BLaER1 treated with 17β-estradiol and CSF1 and Interleukin-3, amounts not matched to agents 10 nM and 100 nM (cell line): ENCODE measurements around the gene CDK9.

Source experiments
- H3K27ac ChIP-seq, 11 experiments: shearing (Covaris generic); formaldehyde crosslinking; 2 replicates each; pipeline ENCODE4 v1.8.1; 2022
- H3K27me3 ChIP-seq, 11 experiments: shearing (Covaris generic); formaldehyde crosslinking; 2 replicates each; pipeline ENCODE4 v1.8.1; 2022
- H3K36me3 ChIP-seq, 11 experiments: shearing (Covaris generic); formaldehyde crosslinking; 2 replicates each; pipeline ENCODE4 v1.8.1; 2022
- H3K4me1 ChIP-seq, 10 experiments: shearing (Covaris generic); formaldehyde crosslinking; 2 replicates each; pipeline ENCODE4 v1.8.1; 2022
- H3K4me2 ChIP-seq, 11 experiments: shearing (Covaris generic); formaldehyde crosslinking; 2 replicates each; pipeline ENCODE4 v1.8.1; 2022
- H3K4me3 ChIP-seq, 10 experiments: shearing (Covaris generic); formaldehyde crosslinking; 2 replicates each; pipeline ENCODE4 v1.8.1; 2022
- H3K9ac ChIP-seq, 11 experiments: shearing (Covaris generic); formaldehyde crosslinking; 2 replicates each; pipeline ENCODE4 v1.8.1; 2022
- H3K9me3 ChIP-seq, 11 experiments: shearing (Covaris generic); formaldehyde crosslinking; replicated peaks in 1 of 11; 2 replicates each; pipeline ENCODE4 v1.8.1; 2022
- H4K20me1 ChIP-seq, 11 experiments: shearing (Covaris generic); formaldehyde crosslinking; 2 replicates each; pipeline ENCODE4 v1.8.1; 2022
- Cebpa-rat ChIP-seq, 11 experiments: shearing (Covaris generic); IDR thresholded peaks; 2 replicates each; pipeline ENCODE4 v1.8.1; 2022

CDK9 gene

DNA sequence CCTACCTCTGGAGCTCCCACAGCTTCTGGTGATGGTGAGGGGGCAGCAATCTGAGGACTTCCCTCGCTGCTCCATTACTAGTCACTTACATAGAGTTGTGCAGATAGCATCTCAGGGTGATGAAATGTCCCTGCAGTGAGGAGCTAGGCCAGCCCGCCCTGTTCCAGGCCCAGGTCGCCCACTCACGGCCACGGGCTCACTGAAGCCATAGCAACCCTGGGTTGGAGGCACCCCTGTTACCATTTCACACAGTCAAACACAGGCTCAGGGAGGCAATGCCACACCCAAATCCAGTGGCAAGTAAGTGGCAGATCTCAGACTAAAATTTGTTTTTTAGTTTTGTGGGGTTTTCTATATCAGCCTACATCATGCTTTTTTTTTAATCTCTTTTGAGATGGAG lies 27.0 kb upstream of the CDK9 start:
- H3K4me1 ChIP-seq, result peaks cover 17 to 33% (median 28%) of the 10 kb centered on the region in 10 experiments; a peak in 19 of 20 replicates
- H3K27ac ChIP-seq, result no peak overlapping the region; a peak in 1 of 22 replicates
- no peaks in the 10 kb centered on the region for H3K27me3 ChIP-seq
- no peak for TF ChIP-seq Cebpa-rat (IDR thresholded peaks at IDR 0.05)
- H3K9me3 ChIP-seq, result no peaks in the 10 kb centered on the region
- no peak overlapping the region for H3K4me2 ChIP-seq
- no peak overlapping the region for H3K4me3 ChIP-seq
- no peak overlapping the region; a peak in 1 of 22 replicates for H3K9ac ChIP-seq
- peaks cover 41 to 81% (median 67%) of the 10 kb centered on the region in 11 experiments for H3K36me3 ChIP-seq
- H4K20me1 ChIP-seq, result peaks cover 0 to 60% (median 8%) of the 10 kb centered on the region in 11 experiments; a peak in 13 of 22 replicates

- Histone ChIP-seq H3K4me3 (no peak overlapping the region), H3K4me1 (peaks cover 25 to 44% (median 35%) of the 10 kb centered on the region in 10 experiments), H3K27ac (peak overlapping the region in 1 of 11 experiments; percentile 51; a peak in 1 of 22 replicates), H3K9me3 (no peaks in the 10 kb centered on the region), H4K20me1 (peaks cover 0 to 67% (median 4%) of the 10 kb centered on the region in 11 experiments; a peak in 8 of 22 replicates), H3K4me2 (peak overlapping the region in 4 of 11 experiments; percentile 65 to 79 (median 75); a peak in 2 of 22 replicates), H3K9ac (0 out of 22 replicates have a peak overlapping the region, but pooled peaks of 2 of the 11 experiments have one; percentile 9 to 26), H3K36me3 (peaks cover 41 to 87% (median 63%) of the 10 kb centered on the region in 11 experiments), H3K27me3 (no peaks in the 10 kb centered on the region)
- TF ChIP-seq Cebpa-rat (IDR thresholded peaks at IDR 0.05), result no peak
Measured at GRCh38 chr9:127761061-127761460, 24.8 kb upstream of the CDK9 start.

DNA sequence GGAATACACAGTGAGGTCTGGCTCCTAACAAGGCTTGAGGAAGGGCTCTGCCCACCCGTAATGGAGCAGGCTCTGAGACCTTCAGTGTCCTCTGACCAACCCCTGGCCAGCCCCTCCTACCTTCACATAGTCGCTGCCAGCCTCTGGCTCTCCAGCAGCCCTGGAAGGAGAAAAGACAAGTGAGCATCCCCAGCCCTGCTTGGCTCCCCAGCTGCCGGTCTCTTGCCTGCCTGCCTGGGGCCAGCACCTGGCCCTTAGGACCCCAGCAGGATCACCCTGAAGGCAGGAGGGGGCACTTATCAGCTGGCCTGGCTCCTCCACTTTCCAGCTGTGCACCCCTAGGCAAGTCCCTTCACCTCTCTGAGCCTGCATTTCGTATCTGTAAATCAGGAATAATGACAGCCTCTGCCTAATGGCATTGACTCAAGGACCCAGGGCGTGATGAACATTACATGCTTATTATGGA lies 24.3 kb upstream of the CDK9 start:
- H4K20me1 ChIP-seq, result peaks cover 0 to 71% (median 4%) of the 10 kb centered on the region in 11 experiments; a peak in 8 of 22 replicates
- H3K9me3 ChIP-seq, result no peaks in the 10 kb centered on the region
- H3K27me3 ChIP-seq, result no peaks in the 10 kb centered on the region
- peak overlapping the region in 5 of 11 experiments; percentile 65 to 79 (median 75); a peak in 9 of 22 replicates for H3K4me2 ChIP-seq
- peaks cover 27 to 49% (median 38%) of the 10 kb centered on the region in 10 experiments for H3K4me1 ChIP-seq
- peaks cover 46 to 87% (median 63%) of the 10 kb centered on the region in 11 experiments for H3K36me3 ChIP-seq
- no peak for TF ChIP-seq Cebpa-rat (IDR thresholded peaks at IDR 0.05)
- no peak overlapping the region for H3K4me3 ChIP-seq
- peak overlapping the region in 4 of 11 experiments; percentile 5 to 26 (median 12); a peak in 2 of 22 replicates for H3K9ac ChIP-seq
- peak overlapping the region in 7 of 11 experiments; percentile 12 to 65 (median 47); a peak in 8 of 22 replicates for H3K27ac ChIP-seq

GRCh38 chr9:127762111-127762676 lies 23.6 kb upstream of the CDK9 start:
- H3K9me3 ChIP-seq, result no peaks in the 10 kb centered on the region
- H3K27me3 ChIP-seq, result no peaks in the 10 kb centered on the region
- H3K4me2 ChIP-seq, result peak overlapping the region in 9 of 11 experiments; percentile 5 to 79 (median 65); a peak in 16 of 22 replicates
- peaks cover 0 to 77% (median 8%) of the 10 kb centered on the region in 11 experiments; a peak in 9 of 22 replicates for H4K20me1 ChIP-seq
- no peak overlapping the region for H3K4me3 ChIP-seq
- H3K9ac ChIP-seq, result peak overlapping the region in 6 of 11 experiments; percentile 9 to 50 (median 24); a peak in 7 of 22 replicates
- peak overlapping the region in 9 of 11 experiments; percentile 10 to 65 (median 47); a peak in 15 of 22 replicates for H3K27ac ChIP-seq
- H3K36me3 ChIP-seq, result peaks cover 51 to 87% (median 68%) of the 10 kb centered on the region in 11 experiments
- no peak for TF ChIP-seq Cebpa-rat (IDR thresholded peaks at IDR 0.05)
- H3K4me1 ChIP-seq, result peaks cover 34 to 55% (median 45%) of the 10 kb centered on the region in 10 experiments

GRCh38 chr9:127763918-127764384 lies 21.9 kb upstream of the CDK9 start:
- Histone ChIP-seq H3K4me3 (no peak overlapping the region), H3K27me3 (no peaks in the 10 kb centered on the region), H3K4me2 (peak overlapping the region in 7 of 11 experiments; percentile 1 to 75 (median 42); a peak in 11 of 22 replicates), H3K9me3 (no peaks in the 10 kb centered on the region), H3K4me1 (peaks cover 50 to 73% (median 62%) of the 10 kb centered on the region in 10 experiments), H4K20me1 (peaks cover 0 to 83% (median 9%) of the 10 kb centered on the region in 11 experiments; a peak in 9 of 22 replicates), H3K27ac (peak overlapping the region in 4 of 11 experiments; percentile 6 to 44 (median 12); a peak in 6 of 22 replicates), H3K36me3 (peaks cover 40 to 82% (median 64%) of the 10 kb centered on the region in 11 experiments), H3K9ac (peak overlapping the region in 7 of 11 experiments; percentile 3 to 41 (median 24); a peak in 4 of 22 replicates)
- TF ChIP-seq Cebpa-rat (IDR thresholded peaks at IDR 0.05), result no peak

GRCh38 chr9:127765418-127765817 lies 20.4 kb upstream of the CDK9 start:
- no peak overlapping the region for H3K27ac ChIP-seq
- no peak overlapping the region for H3K9ac ChIP-seq
- no peak for TF ChIP-seq Cebpa-rat (IDR thresholded peaks at IDR 0.05)
- no peak overlapping the region for H3K4me2 ChIP-seq
- H3K9me3 ChIP-seq, result no peaks in the 10 kb centered on the region
- no peaks in the 10 kb centered on the region for H3K27me3 ChIP-seq
- peaks cover 65 to 87% (median 77%) of the 10 kb centered on the region in 10 experiments for H3K4me1 ChIP-seq
- H3K4me3 ChIP-seq, result no peak overlapping the region
- peaks cover 29 to 71% (median 49%) of the 10 kb centered on the region in 11 experiments for H3K36me3 ChIP-seq
- peaks cover 0 to 92% (median 18%) of the 10 kb centered on the region in 11 experiments; a peak in 13 of 22 replicates for H4K20me1 ChIP-seq

DNA sequence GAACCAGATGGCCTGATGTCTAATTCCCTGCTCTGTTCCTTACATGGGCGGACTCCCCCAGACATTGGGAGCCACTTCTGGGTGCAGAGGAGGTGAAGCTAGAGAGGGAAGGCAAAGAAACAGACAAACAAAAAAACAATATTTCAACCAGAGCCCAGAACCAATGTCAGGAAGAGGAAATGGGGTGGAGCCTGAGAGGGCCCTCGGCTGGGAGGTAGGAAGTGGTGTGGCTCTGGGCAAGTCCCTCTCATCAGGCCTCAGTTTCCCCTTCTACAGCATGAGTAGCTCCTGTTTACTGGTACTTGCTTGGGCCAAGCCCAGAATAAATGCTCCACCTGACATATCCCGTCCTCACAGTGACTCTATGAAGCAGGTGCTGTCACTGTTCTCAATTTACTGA lies 18.4 kb upstream of the CDK9 start:
- Histone ChIP-seq H3K36me3 (peaks cover 21 to 67% (median 38%) of the 10 kb centered on the region in 11 experiments), H3K4me1 (peaks cover 71 to 85% (median 80%) of the 10 kb centered on the region in 10 experiments), H3K4me3 (peak overlapping the region in 3 of 10 experiments; percentile 15 to 22 (median 18); a peak in 2 of 20 replicates), H3K4me2 (peak overlapping the region; percentile 70 to 97 (median 95)), H3K9ac (peak overlapping the region; percentile 23 to 73 (median 51); a peak in 18 of 22 replicates), H4K20me1 (peaks cover 0 to 91% (median 22%) of the 10 kb centered on the region in 11 experiments; a peak in 13 of 22 replicates), H3K27ac (peak overlapping the region; percentile 24 to 79 (median 61); a peak in 20 of 22 replicates), H3K9me3 (no peaks in the 10 kb centered on the region), H3K27me3 (no peaks in the 10 kb centered on the region)
- no peak for TF ChIP-seq Cebpa-rat (IDR thresholded peaks at IDR 0.05)

- peaks cover 66 to 84% (median 78%) of the 10 kb centered on the region in 10 experiments for H3K4me1 ChIP-seq
- H3K36me3 ChIP-seq, result peaks cover 21 to 70% (median 44%) of the 10 kb centered on the region in 11 experiments
- peak overlapping the region; percentile 24 to 79 (median 61); a peak in 21 of 22 replicates for H3K27ac ChIP-seq
- TF ChIP-seq Cebpa-rat (IDR thresholded peaks at IDR 0.05), result no peak
- H3K4me3 ChIP-seq, result peak overlapping the region in 2 of 10 experiments; percentile 15 to 42; a peak in 1 of 20 replicates
- H3K4me2 ChIP-seq, result peak overlapping the region; percentile 70 to 97 (median 95)
- peaks cover 0 to 91% (median 22%) of the 10 kb centered on the region in 11 experiments; a peak in 13 of 22 replicates for H4K20me1 ChIP-seq
- H3K9me3 ChIP-seq, result no peaks in the 10 kb centered on the region
- H3K27me3 ChIP-seq, result no peaks in the 10 kb centered on the region
- peak overlapping the region; percentile 23 to 73 (median 51); a peak in 21 of 22 replicates for H3K9ac ChIP-seq
Measured at GRCh38 chr9:127767909-127768331, 17.9 kb upstream of the CDK9 start.
